GM19372 (cell line): ENCODE results near the gene TTC3.
"Not testable (repeated sequence)": the region's sequence is repeated elsewhere in the genome, so short reads cannot be mapped to it uniquely, and the experiment has no call there.

Experiments used
- ATAC-seq: cut with Tn5 transposase; IDR thresholded peaks from one replicate; pipeline ENCODE4 v1.9.1; 2021; ENCODE audit warnings: mild to moderate bottlenecking, low read depth, moderate library complexity; ENCODE audit not compliant: unreplicated experiment

Gene TTC3

GRCh38 chr21:37220981-37221664 lies 148.1 kb downstream of the TTC3 start:
- ATAC-seq: peak; percentile 91

GRCh38 chr21:37222248-37222647 lies 149.2 kb downstream of the TTC3 start:
- not testable (repeated sequence) for ATAC-seq

- no peak for ATAC-seq
Observed at GRCh38 chr21:37223804-37224345, 150.8 kb downstream of the TTC3 start.

GRCh38 chr21:37224861-37225839 lies 152.1 kb downstream of the TTC3 start:
- no peak for ATAC-seq

- no peak for ATAC-seq
Observed at GRCh38 chr21:37226041-37226920, 153.2 kb downstream of the TTC3 start.

- ATAC-seq: no peak
Observed at GRCh38 chr21:37227071-37228002, 154.3 kb downstream of the TTC3 start.

GRCh38 chr21:37228003-37228400 lies 154.9 kb downstream of the TTC3 start:
- no peak for ATAC-seq

- no peak for ATAC-seq
Observed at GRCh38 chr21:37230632-37231248, 157.7 kb downstream of the TTC3 start.

- ATAC-seq: no peak
Observed at GRCh38 chr21:37231249-37231645, 158.2 kb downstream of the TTC3 start.

GRCh38 chr21:37231671-37232070 lies 158.6 kb downstream of the TTC3 start:
- no peak for ATAC-seq

- ATAC-seq: peak; percentile 70
Observed at GRCh38 chr21:37232274-37233018, 159.4 kb downstream of the TTC3 start.

- ATAC-seq: no peak
Observed at GRCh38 chr21:37233551-37234146, 160.6 kb downstream of the TTC3 start.

- ATAC-seq: no peak
Observed at GRCh38 chr21:37237346-37237745, 164.3 kb downstream of the TTC3 start.

- ATAC-seq: no peak
Observed at GRCh38 chr21:37237764-37238163, 164.7 kb downstream of the TTC3 start.

- ATAC-seq: no peak
Observed at GRCh38 chr21:37240978-37241377, 167.9 kb downstream of the TTC3 start.

- ATAC-seq: no peak
Observed at GRCh38 chr21:37241426-37241825, 168.4 kb downstream of the TTC3 start.

- ATAC-seq: no peak
Observed at GRCh38 chr21:37243961-37244360, 170.9 kb downstream of the TTC3 start.
